ENCODE data around the gene OFD1. TPM values are rescaled to one million over a fixed set of nuclear protein-coding genes. Genes with fewer than 3 reads are reported as not detected.

OFD1 gene
- total and polyA plus RNA-seq, 7 donors, result 7.4 to 46.0 (median 16.3) TPM

- intact Hi-C loops (cut with DNase I), result loop anchor here (2.0 to 10.0 kb wide), 2 partner anchors 90 to 244 kb away; no protein-coding TSS in a partner anchor
- Histone ChIP-seq H3K36me3 (peaks cover 0 to 5% (median 2%) of the 10 kb centered on the region in 4 donors), H3K4me3 (no peak overlapping the region)
Measured at GRCh38 chrX:13748486-13748885, 13.9 kb downstream of the OFD1 start.

GRCh38 chrX:13750204-13750603 lies 15.7 kb downstream of the OFD1 start:
- no peak for DNase-seq
- H3K4me1 ChIP-seq, result no peaks in the 10 kb centered on the region
- H3K4me3 ChIP-seq, result no peak overlapping the region
- H3K27ac ChIP-seq, result no peak overlapping the region
- no peak for TF ChIP-seq POLR2AphosphoS5 (IDR thresholded peaks at IDR 0.05)
- TF ChIP-seq, protein P1, sequence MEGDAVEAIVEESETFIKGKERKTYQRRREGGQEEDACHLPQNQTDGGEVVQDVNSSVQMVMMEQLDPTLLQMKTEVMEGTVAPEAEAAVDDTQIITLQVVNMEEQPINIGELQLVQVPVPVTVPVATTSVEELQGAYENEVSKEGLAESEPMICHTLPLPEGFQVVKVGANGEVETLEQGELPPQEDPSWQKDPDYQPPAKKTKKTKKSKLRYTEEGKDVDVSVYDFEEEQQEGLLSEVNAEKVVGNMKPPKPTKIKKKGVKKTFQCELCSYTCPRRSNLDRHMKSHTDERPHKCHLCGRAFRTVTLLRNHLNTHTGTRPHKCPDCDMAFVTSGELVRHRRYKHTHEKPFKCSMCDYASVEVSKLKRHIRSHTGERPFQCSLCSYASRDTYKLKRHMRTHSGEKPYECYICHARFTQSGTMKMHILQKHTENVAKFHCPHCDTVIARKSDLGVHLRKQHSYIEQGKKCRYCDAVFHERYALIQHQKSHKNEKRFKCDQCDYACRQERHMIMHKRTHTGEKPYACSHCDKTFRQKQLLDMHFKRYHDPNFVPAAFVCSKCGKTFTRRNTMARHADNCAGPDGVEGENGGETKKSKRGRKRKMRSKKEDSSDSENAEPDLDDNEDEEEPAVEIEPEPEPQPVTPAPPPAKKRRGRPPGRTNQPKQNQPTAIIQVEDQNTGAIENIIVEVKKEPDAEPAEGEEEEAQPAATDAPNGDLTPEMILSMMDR (IDR thresholded peaks at IDR 0.05), result peak in 3 of 4 experiments; percentile 14 to 42 (median 22)
- no peaks in the 10 kb centered on the region for H3K27me3 ChIP-seq
- peaks cover 0 to 5% (median under 1%) of the 10 kb centered on the region in 4 donors for H3K36me3 ChIP-seq
- intact Hi-C loops (cut with DNase I), result loop anchor here (5.0 kb wide), 1 partner anchor 282 kb away; no protein-coding TSS in a partner anchor
- H3K9me3 ChIP-seq, result no peaks in the 10 kb centered on the region

More at GRCh38 chrX:13748486-13748885, 13.9 kb downstream of the OFD1 start:
- Histone ChIP-seq H3K9me3 (no peaks in the 10 kb centered on the region), H3K27me3 (no peaks in the 10 kb centered on the region), H3K27ac (no peak overlapping the region), H3K4me1 (no peaks in the 10 kb centered on the region)
- WGBS, 2 donors, result 96% methylated on average over 3 of the region's 3 CpGs
- no peak for DNase-seq
- no peak for TF ChIP-seq POLR2A (IDR thresholded peaks at IDR 0.05)
- TF ChIP-seq POLR2AphosphoS5 (IDR thresholded peaks at IDR 0.05), result no peak
- TF ChIP-seq EP300 (IDR thresholded peaks at IDR 0.05), result no peak
- TF ChIP-seq, protein P1 (IDR thresholded peaks at IDR 0.05), result no peak

GRCh38 chrX:13750812-13751211 lies 16.3 kb downstream of the OFD1 start:
- H3K27me3 ChIP-seq, result no peaks in the 10 kb centered on the region
- H3K4me1 ChIP-seq, result no peaks in the 10 kb centered on the region
- no peak for DNase-seq
- no peak overlapping the region for H3K4me3 ChIP-seq
- H3K27ac ChIP-seq, result no peak overlapping the region
- peaks cover 0 to 5% (median 3%) of the 10 kb centered on the region in 4 donors for H3K36me3 ChIP-seq
- H3K9me3 ChIP-seq, result no peaks in the 10 kb centered on the region
- intact Hi-C loops (cut with DNase I), result loop anchor here (5.0 kb wide), 1 partner anchor 281 kb away; no protein-coding TSS in a partner anchor
- TF ChIP-seq POLR2A (IDR thresholded peaks at IDR 0.05) (no peak), POLR2AphosphoS5 (IDR thresholded peaks at IDR 0.05) (no peak), EP300 (IDR thresholded peaks at IDR 0.05) (no peak)
- TF ChIP-seq, protein P1 (IDR thresholded peaks at IDR 0.05), result no peak

- intact Hi-C loops (cut with DNase I), result loop anchor here (5.0 kb wide), 1 partner anchor 280 kb away; no protein-coding TSS in a partner anchor
- Histone ChIP-seq H3K36me3 (peaks cover 0 to 8% (median 3%) of the 10 kb centered on the region in 4 donors), H3K9me3 (no peaks in the 10 kb centered on the region), H3K27ac (no peak overlapping the region), H3K4me3 (no peak overlapping the region), H3K4me1 (peaks cover 0 to 5% (median 0%) of the 10 kb centered on the region in 4 donors), H3K27me3 (no peaks in the 10 kb centered on the region)
- TF ChIP-seq POLR2AphosphoS5 (IDR thresholded peaks at IDR 0.05), result no peak
- TF ChIP-seq POLR2A (IDR thresholded peaks at IDR 0.05), result no peak
- WGBS, 2 donors, result 42 to 69% methylated on average over 3 of the region's 3 CpGs
- DNase-seq, result no peak
Measured at GRCh38 chrX:13752141-13752540, 17.6 kb downstream of the OFD1 start.

DNA sequence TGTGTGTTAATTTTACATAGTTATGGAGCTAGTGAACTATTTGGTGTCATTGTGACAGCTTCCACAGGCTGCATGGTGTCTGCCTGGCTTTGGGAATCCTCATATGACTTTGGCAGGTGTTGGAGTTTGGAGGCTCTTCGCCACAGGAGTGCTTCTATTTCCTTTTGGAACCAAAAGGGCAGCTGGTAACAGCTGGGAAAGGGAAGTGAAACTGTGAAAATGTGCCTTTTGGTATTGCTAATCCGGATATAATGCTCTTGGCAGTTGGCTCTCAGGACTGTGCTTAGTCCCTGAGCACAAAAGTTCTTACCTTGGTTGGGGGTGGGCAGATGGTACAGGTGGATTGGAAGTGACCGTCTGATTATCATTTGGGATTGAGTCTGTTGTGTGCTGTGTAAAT lies 18.1 kb downstream of the OFD1 start:
- Histone ChIP-seq H3K9me3 (no peaks in the 10 kb centered on the region), H3K27ac (no peak overlapping the region), H3K27me3 (no peaks in the 10 kb centered on the region), H3K36me3 (peaks cover 0 to 8% (median 3%) of the 10 kb centered on the region in 4 donors), H3K4me1 (peaks cover 0 to 10% (median 0%) of the 10 kb centered on the region in 4 donors), H3K4me3 (no peak overlapping the region)
- TF ChIP-seq POLR2AphosphoS5 (IDR thresholded peaks at IDR 0.05) (no peak), EP300 (IDR thresholded peaks at IDR 0.05) (no peak), POLR2A (IDR thresholded peaks at IDR 0.05) (no peak)
- DNase-seq, result no peak
- 6 to 27% methylated on average over 3 of the region's 3 CpGs for WGBS, 2 donors
- intact Hi-C loops (cut with DNase I), result loop anchor here (5.0 kb wide), 1 partner anchor 280 kb away; no protein-coding TSS in a partner anchor

GRCh38 chrX:13754765-13755164 lies 20.2 kb downstream of the OFD1 start:
- Histone ChIP-seq H3K27me3 (no peaks in the 10 kb centered on the region), H3K27ac (no peak overlapping the region), H3K9me3 (no peaks in the 10 kb centered on the region), H3K36me3 (peaks cover 0 to 10% (median 4%) of the 10 kb centered on the region in 4 donors), H3K4me1 (peaks cover 0 to 14% (median 0%) of the 10 kb centered on the region in 4 donors), H3K4me3 (no peak overlapping the region)
- intact Hi-C loops (cut with DNase I), result loop anchor here (5.0 kb wide), 1 partner anchor 278 kb away; no protein-coding TSS in a partner anchor
- no peak for TF ChIP-seq POLR2AphosphoS5 (IDR thresholded peaks at IDR 0.05)
- TF ChIP-seq POLR2A (IDR thresholded peaks at IDR 0.05), result no peak
- no peak for TF ChIP-seq EP300 (IDR thresholded peaks at IDR 0.05)
- TF ChIP-seq, protein P1 (IDR thresholded peaks at IDR 0.05), result no peak
- 85 to 88% methylated on average over 1 of the region's 1 CpG for WGBS, 2 donors
- DNase-seq, result no peak
